OCI-LY7 (cell line): Measurements from ENCODE around the gene MAML3.

ENCODE experiments used
- CTCF ChIP-seq: fragments of 200-600 bp; sonication (generic); conservative IDR thresholded peaks from 2 replicates; pipeline ENCODE4 v1.5.1; 2014; ENCODE audit warnings: mild to moderate bottlenecking, antibody characterized with exemption, low read length, moderate library complexity, mixed read lengths
- EZH2phosphoT487 ChIP-seq: fragments of 200-600 bp; sonication (generic); IDR thresholded peaks from 2 replicates; pipeline ENCODE4 v1.6.1; 2018; ENCODE audit warnings: low read depth, borderline replicate concordance, mild to moderate bottlenecking, mixed run types, antibody characterized with exemption, low read length, moderate library complexity, mixed read lengths

GRCh38 chr4:139718358-139718757 is 435.6 kb downstream of the MAML3 start:
- TF ChIP-seq CTCF, result no peak
- no peak for TF ChIP-seq EZH2phosphoT487
